ENCODE measurements around the gene GASK1B. TPM values are rescaled to one million over a fixed set of nuclear protein-coding genes. Genes with fewer than 3 reads are reported as not detected.

GASK1B gene
- total and polyA plus RNA-seq, 2 of the 4 experiments (the other 2 are of a cell fraction) = 4.1 to 5.4 TPM

DNA sequence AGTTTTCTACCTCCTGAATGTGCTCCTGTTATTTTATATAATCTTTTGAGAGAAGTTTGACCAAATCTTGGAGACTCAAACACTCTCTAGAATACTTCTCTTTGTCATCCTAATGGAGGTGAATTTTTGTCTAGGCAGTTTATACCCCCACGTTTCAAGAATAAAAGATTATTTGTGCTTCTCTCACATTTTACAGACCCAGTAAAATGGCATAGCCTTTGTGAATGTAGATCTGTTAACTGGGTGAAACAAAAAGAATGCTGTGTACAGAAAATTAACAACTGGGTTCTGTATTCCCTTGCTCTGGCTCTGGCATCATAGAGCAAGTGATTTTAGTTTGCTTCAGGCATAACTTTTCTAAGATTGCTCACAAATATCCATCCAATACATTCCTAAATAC, 26.1 kb downstream of the GASK1B start:
- intact Hi-C loops (cut with micrococcal nuclease) (no loop called here), dilution Hi-C loops (cut with HindIII; ENCODE audit: low sequenced_read_pairs, unreplicated experiment) (no loop called here), in situ Hi-C loops (cut with MboI; ENCODE audit: low sequenced_read_pairs) (no loop called here)
- ChIA-PET CTCF (no interaction called here), POLR2A (ENCODE audit: unreplicated experiment) (no interaction called here)
- H3K27ac ChIP-seq (ENCODE audit: insufficient read depth, low read length) = no peak overlapping the region
- H3K14ac ChIP-seq (replicated peaks; ENCODE audit: low read depth, low read length) = no peak overlapping the region
- BruUV-seq (replicated peaks) = no TSS peak
- H3K18ac ChIP-seq (ENCODE audit: low read depth, low read length) = no peak overlapping the region
- no peak overlapping the region for H3K4me3 ChIP-seq (ENCODE audit: insufficient read depth, low read depth, low read length)
- no peak overlapping the region for H2BK120ac ChIP-seq (ENCODE audit: low read depth, low read length)
- H4K20me1 ChIP-seq (ENCODE audit: insufficient read depth, low read length) = no peaks in the 10 kb centered on the region
- H3K9me3 ChIP-seq (ENCODE audit: control insufficient read depth, insufficient read depth, low read length) = no peaks in the 10 kb centered on the region
- no peak for DNase-seq
- no peak overlapping the region for H2AK9ac ChIP-seq (replicated peaks; ENCODE audit: low read depth, low read length, poor library complexity)
- no peaks in the 10 kb centered on the region for H3K9me1 ChIP-seq (ENCODE audit: insufficient read depth, low read length)
- no peaks in the 10 kb centered on the region for H3K27me3 ChIP-seq (ENCODE audit: control insufficient read depth, insufficient read depth, low read length)
- H2BK5ac ChIP-seq (ENCODE audit: low read depth, low read length, poor library complexity, severe bottlenecking) = no peak overlapping the region
- H3K36me3 ChIP-seq (ENCODE audit: control insufficient read depth, insufficient read depth, low read length) = peaks cover under 1% of the 10 kb centered on the region; the same call in 1 of the 2 replicates
- H3K9ac ChIP-seq (ENCODE audit: low read depth, low read length) = no peak overlapping the region
- no peak overlapping the region for H2AK5ac ChIP-seq (ENCODE audit: low read depth, low read length)
- H2BK15ac ChIP-seq (ENCODE audit: low read depth, low read length) = no peak overlapping the region
- H3K4me2 ChIP-seq (ENCODE audit: low read depth, low read length) = no peak overlapping the region
- WGBS, 2 experiments (ENCODE audit: extremely low coverage in 2 of 2, insufficient read length in 1 of 2) = no CpG with 5 or more reads among the region's 1 CpG
- H4K5ac ChIP-seq (ENCODE audit: low read depth, low read length) = no peak overlapping the region
- H2AFZ ChIP-seq (replicated peaks; ENCODE audit: low read length, poor library complexity) = no peak overlapping the region
- no peaks in the 10 kb centered on the region for H3K79me1 ChIP-seq (ENCODE audit: low read depth in 1 of 2, low read length in 2 of 2)
- H3K56ac ChIP-seq (ENCODE audit: extremely low read depth, insufficient read depth, low read length) = no peak overlapping the region
- H3K4me1 ChIP-seq (ENCODE audit: control insufficient read depth, insufficient read depth, low read length) = no peaks in the 10 kb centered on the region
- no peak overlapping the region for H3K4ac ChIP-seq (ENCODE audit: low read depth, low read length)
- no peak overlapping the region for H4K91ac ChIP-seq (ENCODE audit: insufficient read depth, low read depth, low read length)
- H4K8ac ChIP-seq (ENCODE audit: low read depth in 2 of 2, low read length in 2 of 2) = no peak overlapping the region
- no peak for ATAC-seq (ENCODE audit: low read depth)
- no peak overlapping the region for H3K23ac ChIP-seq (ENCODE audit: low read depth, low read length)
- no peak for TF ChIP-seq BHLHE40 (IDR thresholded peaks at IDR 0.05; ENCODE audit: low read depth, low read length)
- TF ChIP-seq MAZ (IDR thresholded peaks at IDR 0.05; ENCODE audit: borderline replicate concordance, low read depth, low read length) = no peak
- TF ChIP-seq, protein P1, sequence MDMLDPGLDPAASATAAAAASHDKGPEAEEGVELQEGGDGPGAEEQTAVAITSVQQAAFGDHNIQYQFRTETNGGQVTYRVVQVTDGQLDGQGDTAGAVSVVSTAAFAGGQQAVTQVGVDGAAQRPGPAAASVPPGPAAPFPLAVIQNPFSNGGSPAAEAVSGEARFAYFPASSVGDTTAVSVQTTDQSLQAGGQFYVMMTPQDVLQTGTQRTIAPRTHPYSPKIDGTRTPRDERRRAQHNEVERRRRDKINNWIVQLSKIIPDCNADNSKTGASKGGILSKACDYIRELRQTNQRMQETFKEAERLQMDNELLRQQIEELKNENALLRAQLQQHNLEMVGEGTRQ (IDR thresholded peaks at IDR 0.05; ENCODE audit: low read depth, low read length) = no peak
- TF ChIP-seq RCOR1 (IDR thresholded peaks at IDR 0.05; ENCODE audit: insufficient replicate concordance, low read length) = no peak
- no peak for TF ChIP-seq CEBPB (IDR thresholded peaks at IDR 0.05; ENCODE audit: low read depth, low read length)
- no peak for TF ChIP-seq RAD21 (IDR thresholded peaks at IDR 0.05; ENCODE audit: low read length)
- TF ChIP-seq FOS (IDR thresholded peaks at IDR 0.05; ENCODE audit: low read depth, low read length) = no peak
- no peak for TF ChIP-seq CHD1 (IDR thresholded peaks at IDR 0.05; ENCODE audit: low read depth, low read length)
- TF ChIP-seq, protein P2, sequence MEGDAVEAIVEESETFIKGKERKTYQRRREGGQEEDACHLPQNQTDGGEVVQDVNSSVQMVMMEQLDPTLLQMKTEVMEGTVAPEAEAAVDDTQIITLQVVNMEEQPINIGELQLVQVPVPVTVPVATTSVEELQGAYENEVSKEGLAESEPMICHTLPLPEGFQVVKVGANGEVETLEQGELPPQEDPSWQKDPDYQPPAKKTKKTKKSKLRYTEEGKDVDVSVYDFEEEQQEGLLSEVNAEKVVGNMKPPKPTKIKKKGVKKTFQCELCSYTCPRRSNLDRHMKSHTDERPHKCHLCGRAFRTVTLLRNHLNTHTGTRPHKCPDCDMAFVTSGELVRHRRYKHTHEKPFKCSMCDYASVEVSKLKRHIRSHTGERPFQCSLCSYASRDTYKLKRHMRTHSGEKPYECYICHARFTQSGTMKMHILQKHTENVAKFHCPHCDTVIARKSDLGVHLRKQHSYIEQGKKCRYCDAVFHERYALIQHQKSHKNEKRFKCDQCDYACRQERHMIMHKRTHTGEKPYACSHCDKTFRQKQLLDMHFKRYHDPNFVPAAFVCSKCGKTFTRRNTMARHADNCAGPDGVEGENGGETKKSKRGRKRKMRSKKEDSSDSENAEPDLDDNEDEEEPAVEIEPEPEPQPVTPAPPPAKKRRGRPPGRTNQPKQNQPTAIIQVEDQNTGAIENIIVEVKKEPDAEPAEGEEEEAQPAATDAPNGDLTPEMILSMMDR (conservative IDR thresholded peaks at IDR 0.05; ENCODE audit: low read depth, low read length) = no peak
- H2BK20ac ChIP-seq (ENCODE audit: low read depth, low read length) = no peak overlapping the region
